Keratinocyte (primary cell): ENCODE data around the gene FANCB. TPM values are rescaled to one million over a fixed set of nuclear protein-coding genes. Genes with fewer than 3 reads are reported as not detected.

Source experiments
- DNase-seq: peaks from one replicate; pipeline ENCODE4 v3.0.0-alpha.2; 2011; ENCODE audit warnings: low read depth, missing footprints, low spot score
- FAIRE-seq: peaks from 2 replicates; lab custom pipeline; 2011; peaks lifted over from hg19 to GRCh38; lab: Jason Lieb, UNC
- H2AFZ ChIP-seq: 2 replicates; pipeline ENCODE4 v1.6.0; 2012; ENCODE audit warnings: low read length, control low read depth, inconsistent platforms; ENCODE audit not compliant: control insufficient read depth
- H3K27ac ChIP-seq: 2 replicates; pipeline ENCODE4 v1.5.1; 2011; ENCODE audit warnings: low read length; ENCODE audit not compliant: control insufficient read depth, insufficient read depth
- H3K27me3 ChIP-seq: 3 replicates; pipeline ENCODE4 v1.6.0; 2011; ENCODE audit warnings: low read length; ENCODE audit not compliant: control insufficient read depth, insufficient read depth; ENCODE audit errors: extremely low read depth
- H3K36me3 ChIP-seq, 2 experiments: 2 replicates in 1 of 2; 3 replicates in 1 of 2; pipeline ENCODE4 v1.5.1; 2011; ENCODE audit warnings: low read length in 2 of 2, mild to moderate bottlenecking in 1 of 2; ENCODE audit not compliant: control insufficient read depth in 2 of 2, insufficient read depth in 2 of 2; ENCODE audit errors: extremely low read depth in 1 of 2
- H3K4me1 ChIP-seq: 3 replicates; pipeline ENCODE4 v1.5.1; 2011; ENCODE audit warnings: low read length; ENCODE audit not compliant: control insufficient read depth, insufficient read depth; ENCODE audit errors: extremely low read depth
- H3K4me2 ChIP-seq: 3 replicates; pipeline ENCODE4 v1.6.0; 2011; ENCODE audit warnings: low read depth, low read length; ENCODE audit not compliant: control insufficient read depth, insufficient read depth; ENCODE audit errors: extremely low read depth
- H3K4me3 ChIP-seq, 3 experiments: fragments of 200-600 bp in 1 of 3; sonication (generic) in 1 of 3; 2 replicates in 2 of 3; 3 replicates in 1 of 3; pipeline ENCODE4 v1.5.1; 2011 to 2016; ENCODE audit warnings: low read length in 3 of 3, mild to moderate bottlenecking in 3 of 3, control low read depth in 2 of 3, inconsistent platforms in 1 of 3, low read depth in 1 of 3, mixed read lengths in 1 of 3, mixed run types in 1 of 3, moderate library complexity in 1 of 3; ENCODE audit not compliant: control insufficient read depth in 2 of 3, insufficient read depth in 2 of 3; ENCODE audit errors: extremely low read depth in 1 of 3
- H3K79me2 ChIP-seq: 2 replicates; pipeline ENCODE4 v1.6.0; 2012; ENCODE audit warnings: low read length; ENCODE audit not compliant: control insufficient read depth, insufficient read depth
- H3K9ac ChIP-seq: 3 replicates; pipeline ENCODE4 v1.6.0; 2011; ENCODE audit warnings: low read length; ENCODE audit not compliant: control insufficient read depth, insufficient read depth; ENCODE audit errors: extremely low read depth
- H3K9me1 ChIP-seq: 3 replicates; pipeline ENCODE4 v1.6.0; 2011; ENCODE audit warnings: low read length; ENCODE audit not compliant: control insufficient read depth, insufficient read depth; ENCODE audit errors: extremely low read depth
- H3K9me3 ChIP-seq: 2 replicates; pipeline ENCODE4 v1.5.1; 2012; ENCODE audit warnings: low read depth, low read length; ENCODE audit not compliant: control insufficient read depth
- H4K20me1 ChIP-seq: 3 replicates; pipeline ENCODE4 v1.6.0; 2011; ENCODE audit warnings: low read length; ENCODE audit not compliant: control insufficient read depth, insufficient read depth; ENCODE audit errors: extremely low read depth
- CTCF ChIP-seq, 3 experiments: IDR thresholded peaks in 1 of 3; conservative IDR thresholded peaks in 1 of 3; optimal IDR thresholded peaks in 1 of 3; 2 replicates in 2 of 3; 3 replicates in 1 of 3; pipeline versions ENCODE3 to v1.5.1; 2011; ENCODE audit warnings: low read length in 3 of 3, mild to moderate bottlenecking in 3 of 3, moderate library complexity in 2 of 3, control low read depth in 1 of 3, inconsistent platforms in 1 of 3; ENCODE audit not compliant: insufficient read depth in 2 of 3; ENCODE audit errors: extremely low read depth in 1 of 3
- EZH2 ChIP-seq: IDR thresholded peaks from one replicate; pipeline ENCODE4 v1.6.1; 2012; ENCODE audit warnings: inconsistent platforms, mild to moderate bottlenecking, low read length, moderate library complexity
- dilution Hi-C: fragments of 300-500 bp; cut with MboI; formaldehyde crosslinking; loops from one replicate; pipeline ENCODE4 v1.7.0; 2020; ENCODE audit warnings: low sequenced_read_pairs; ENCODE audit not compliant: extremely low pct_ligation_motif_present
- polyA plus RNA-seq, 5 experiments: library from polyadenylated mRNA; depleted of rRNA in 3 of 5; stranded (reverse) in 3 of 5; stranded (forward) in 1 of 5; unstranded in 1 of 5; fragments of >200 nt; gene quantifications; 1 replicate in 1 of 5; 2 replicates in 3 of 5; 3 replicates in 1 of 5; pipeline versions ENCODE4 v1.2.1 to v1.2.3, GENCODE V29; 2011 to 2012; ENCODE audit warnings: missing spikeins in 2 of 5, low read depth in 1 of 5, low replicate concordance in 1 of 5

FANCB gene
- polyA plus RNA-seq, 1 donor (not counting 4 experiments of a cell fraction or from before 2014, with no cell fraction given): 3.9 TPM

- dilution Hi-C loops: no loop called here
- H4K20me1 ChIP-seq: no peaks in the 10 kb centered on the region
- H3K4me3 ChIP-seq: no peak overlapping the region
- no peak overlapping the region for H3K27ac ChIP-seq
- no peaks in the 10 kb centered on the region for H3K79me2 ChIP-seq
- DNase-seq: no peak
- no peak for FAIRE-seq
- no peaks in the 10 kb centered on the region for H3K27me3 ChIP-seq
- H3K9me1 ChIP-seq: no peaks in the 10 kb centered on the region
- H3K9me3 ChIP-seq: peaks cover 1% of the 10 kb centered on the region
- no peaks in the 10 kb centered on the region for H3K36me3 ChIP-seq
- H2AFZ ChIP-seq: no peak overlapping the region
- TF ChIP-seq EZH2 (no peak), CTCF (optimal IDR thresholded peaks at IDR 0.05 in 1 of 3, IDR thresholded peaks at IDR 0.05 in 1 of 3, conservative IDR thresholded peaks at IDR 0.05 in 1 of 3; ENCODE audit: extremely low read depth in 1 of 3, insufficient read depth in 2 of 3, low read length in 3 of 3) (no peak)
- no peak overlapping the region for H3K9ac ChIP-seq
- H3K4me1 ChIP-seq: no peaks in the 10 kb centered on the region
- H3K4me2 ChIP-seq: no peak overlapping the region
Observed at GRCh38 chrX:14817571-14817970, 55.3 kb downstream of the FANCB start.

GRCh38 chrX:14802943-14803710 is 69.7 kb downstream of the FANCB start:
- H3K36me3 ChIP-seq: no peaks in the 10 kb centered on the region
- no peaks in the 10 kb centered on the region for H4K20me1 ChIP-seq
- FAIRE-seq: no peak
- H3K27me3 ChIP-seq: no peaks in the 10 kb centered on the region
- H3K9me3 ChIP-seq: no peaks in the 10 kb centered on the region
- no peaks in the 10 kb centered on the region for H3K79me2 ChIP-seq
- H2AFZ ChIP-seq: no peak overlapping the region
- dilution Hi-C loops: no loop called here
- no peaks in the 10 kb centered on the region for H3K9me1 ChIP-seq
- H3K9ac ChIP-seq: no peak overlapping the region
- peaks cover 16% of the 10 kb centered on the region for H3K4me1 ChIP-seq
- no peak for DNase-seq
- H3K27ac ChIP-seq: no peak overlapping the region
- no peak overlapping the region for H3K4me2 ChIP-seq
- no peak for TF ChIP-seq CTCF (optimal IDR thresholded peaks at IDR 0.05 in 1 of 3, IDR thresholded peaks at IDR 0.05 in 1 of 3, conservative IDR thresholded peaks at IDR 0.05 in 1 of 3; ENCODE audit: extremely low read depth in 1 of 3, insufficient read depth in 2 of 3, low read length in 3 of 3)
- no peak for TF ChIP-seq EZH2
- H3K4me3 ChIP-seq: no peak overlapping the region
